Thyroid gland (tissue), 4 donors: ENCODE data around the gene PLIN3. TPM values are rescaled to one million over a fixed set of nuclear protein-coding genes. Genes with fewer than 3 reads are reported as not detected.
"Not testable (repeated sequence)": the region's sequence is repeated elsewhere in the genome, so short reads cannot be mapped to it uniquely, and the experiment has no call there.

Experiments used
- DNase-seq, 2 donors: peaks; one replicate each; pipeline ENCODE4 v3.0.0-alpha.2; 2019
- H3K27ac ChIP-seq, 3 donors: fragments of 200-600 bp; sonication (generic); 1 replicate in 2 of 3; 2 replicates in 1 of 3; pipeline ENCODE4 v1.5.1; 2016 to 2019; ENCODE audit warnings: mild to moderate bottlenecking in 1 of 3, moderate library complexity in 1 of 3
- H3K27me3 ChIP-seq: fragments of 200-600 bp; sonication (generic); one replicate; pipeline ENCODE4 v1.5.1; 2019
- H3K36me3 ChIP-seq, 2 donors: fragments of 200-600 bp; sonication (generic); one replicate each; pipeline ENCODE4 v1.5.1; 2016 to 2019
- H3K4me1 ChIP-seq, 2 donors: fragments of 200-600 bp; sonication (generic); one replicate each; pipeline ENCODE4 v1.5.1; 2017 to 2019
- H3K4me3 ChIP-seq, 3 donors: fragments of 200-600 bp; sonication (generic); replicated peaks in 1 of 3; 1 replicate in 2 of 3; 2 replicates in 1 of 3; pipeline ENCODE4 v1.5.1; 2016; ENCODE audit warnings: mild to moderate bottlenecking in 1 of 3
- H3K9me3 ChIP-seq: fragments of 200-600 bp; sonication (generic); one replicate; pipeline ENCODE4 v1.5.1; 2017
- POLR2A ChIP-seq, 2 donors: fragments of 450-650 bp; IDR thresholded peaks; one replicate each; pipeline ENCODE4 v1.6.1; 2017; ENCODE audit warnings: antibody characterized with exemption in 2 of 2, mild to moderate bottlenecking in 2 of 2, moderate library complexity in 1 of 2
- WGBS, 2 donors: methylation state at CpG; one replicate each; pipeline ENCODE4 v1.1.5; 2017; 5-methylcytosine and 5-hydroxymethylcytosine counted together
- intact Hi-C: fragments of 100-400 bp; cut with DNase I; formaldehyde crosslinking; loops from one replicate; pipeline ENCODE4 v1.15.1; 2023
- total RNA-seq, 4 donors: library from RNA; depleted of rRNA; stranded (reverse); fragments of >200 nt; gene quantifications; one replicate each; pipeline ENCODE4 v1.2.3, GENCODE V29; 2016
- TF ChIP-seq, protein P1 (sequence below), 6 experiments: fragments of 200-600 bp in 3 of 6; fragments of 450-650 bp in 3 of 6; sonication (generic) in 3 of 6; IDR thresholded peaks; one replicate each; pipeline ENCODE4 v1.5.1; 2016 to 2019; ENCODE audit warnings: antibody characterized with exemption in 6 of 6, mild to moderate bottlenecking in 2 of 6, inconsistent platforms in 1 of 6, moderate library complexity in 1 of 6

PLIN3 gene
- total RNA-seq, 4 donors from 2014 or later = 24.4 to 41.3 (median 38.0) TPM

- intact Hi-C loops = loop anchor here (5.0 kb wide), 1 partner anchor 37 kb away; no protein-coding TSS in a partner anchor
- DNase-seq = no peak
- no peaks in the 10 kb centered on the region for H3K9me3 ChIP-seq
- 73 to 78% methylated on average over 7 of the region's 7 CpGs for WGBS, 2 donors
- no peak overlapping the region for H3K27ac ChIP-seq
- H3K4me1 ChIP-seq = peaks cover 0 to 12% of the 10 kb centered on the region in 2 donors
- H3K36me3 ChIP-seq = peaks cover 15 to 19% of the 10 kb centered on the region in 2 donors
- H3K27me3 ChIP-seq = no peaks in the 10 kb centered on the region
- H3K4me3 ChIP-seq = no peak overlapping the region
- TF ChIP-seq POLR2A (IDR thresholded peaks at IDR 0.05) = no peak
- TF ChIP-seq, protein P1, sequence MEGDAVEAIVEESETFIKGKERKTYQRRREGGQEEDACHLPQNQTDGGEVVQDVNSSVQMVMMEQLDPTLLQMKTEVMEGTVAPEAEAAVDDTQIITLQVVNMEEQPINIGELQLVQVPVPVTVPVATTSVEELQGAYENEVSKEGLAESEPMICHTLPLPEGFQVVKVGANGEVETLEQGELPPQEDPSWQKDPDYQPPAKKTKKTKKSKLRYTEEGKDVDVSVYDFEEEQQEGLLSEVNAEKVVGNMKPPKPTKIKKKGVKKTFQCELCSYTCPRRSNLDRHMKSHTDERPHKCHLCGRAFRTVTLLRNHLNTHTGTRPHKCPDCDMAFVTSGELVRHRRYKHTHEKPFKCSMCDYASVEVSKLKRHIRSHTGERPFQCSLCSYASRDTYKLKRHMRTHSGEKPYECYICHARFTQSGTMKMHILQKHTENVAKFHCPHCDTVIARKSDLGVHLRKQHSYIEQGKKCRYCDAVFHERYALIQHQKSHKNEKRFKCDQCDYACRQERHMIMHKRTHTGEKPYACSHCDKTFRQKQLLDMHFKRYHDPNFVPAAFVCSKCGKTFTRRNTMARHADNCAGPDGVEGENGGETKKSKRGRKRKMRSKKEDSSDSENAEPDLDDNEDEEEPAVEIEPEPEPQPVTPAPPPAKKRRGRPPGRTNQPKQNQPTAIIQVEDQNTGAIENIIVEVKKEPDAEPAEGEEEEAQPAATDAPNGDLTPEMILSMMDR (IDR thresholded peaks at IDR 0.05) = no peak
Measured at GRCh38 chr19:4814625-4815425, 52.6 kb downstream of the PLIN3 start.

DNA sequence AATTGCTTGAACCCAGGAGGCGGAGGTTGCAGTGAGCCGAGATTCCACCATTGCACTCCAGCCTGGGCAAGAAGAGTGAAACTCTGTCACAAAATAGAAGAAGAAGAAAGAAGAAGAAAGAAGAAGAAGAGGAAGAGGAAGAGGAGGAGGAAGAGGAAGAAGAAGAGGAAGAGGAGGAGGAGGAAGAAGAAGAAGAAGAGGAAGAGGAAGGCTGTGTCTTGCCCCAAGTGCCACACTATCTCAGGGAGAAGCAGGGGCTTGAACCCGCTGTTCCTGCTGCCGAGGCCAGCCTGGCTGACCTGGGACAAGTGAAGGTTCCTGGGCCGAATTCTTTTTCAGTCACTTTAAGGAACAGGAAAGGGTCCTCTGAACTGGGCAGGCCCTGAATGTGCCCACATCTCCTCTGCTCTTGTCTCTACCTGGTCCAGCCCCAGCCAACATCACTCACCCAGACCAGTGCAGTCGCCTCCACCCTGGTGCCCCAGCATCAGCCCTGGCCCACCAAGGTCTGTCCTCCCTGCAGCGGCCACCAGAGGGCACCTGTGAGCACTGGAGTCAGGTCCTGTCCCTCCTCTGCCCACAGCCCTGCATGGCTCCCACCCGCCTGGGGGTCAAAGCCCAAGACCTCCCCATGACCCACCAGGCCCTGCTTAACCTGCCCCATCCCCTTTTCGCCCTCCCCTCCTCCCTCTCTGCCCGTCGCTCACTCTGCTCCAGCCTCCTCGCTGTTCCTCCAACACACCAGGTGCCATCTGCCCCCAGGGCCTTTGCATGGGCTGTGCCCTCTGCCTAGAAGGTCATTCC is 55.9 kb downstream of the PLIN3 start:
- intact Hi-C loops = loop anchor here (2.0 to 5.0 kb wide), 2 partner anchors 41 to 99 kb away; no protein-coding TSS in a partner anchor
- no peak overlapping the region for H3K4me3 ChIP-seq
- no peaks in the 10 kb centered on the region for H3K9me3 ChIP-seq
- DNase-seq = peak; percentile 77 to 79
- no peaks in the 10 kb centered on the region for H3K27me3 ChIP-seq
- WGBS, 2 donors = 74 to 80% methylated on average over 12 of the region's 12 CpGs
- peaks cover under 1 to 2% of the 10 kb centered on the region in 2 donors for H3K36me3 ChIP-seq
- TF ChIP-seq, protein P1 (IDR thresholded peaks at IDR 0.05) = peak; percentile 69 to 89 (median 78)
- TF ChIP-seq POLR2A (IDR thresholded peaks at IDR 0.05) = no peak
- H3K27ac ChIP-seq = no peak overlapping the region
- peaks cover 0 to 12% of the 10 kb centered on the region in 2 donors for H3K4me1 ChIP-seq

- intact Hi-C loops = loop anchor here (5.0 kb wide), 1 partner anchor 225 kb away; no protein-coding TSS in a partner anchor
Measured at GRCh38 chr19:4807188-4807587, 60.3 kb downstream of the PLIN3 start.

GRCh38 chr19:4806384-4806783 is 61.1 kb downstream of the PLIN3 start:
- TF ChIP-seq POLR2A (IDR thresholded peaks at IDR 0.05) = no peak
- TF ChIP-seq, protein P1 (IDR thresholded peaks at IDR 0.05) = no peak
- H3K4me3 ChIP-seq = no peak overlapping the region
- H3K9me3 ChIP-seq = no peaks in the 10 kb centered on the region
- intact Hi-C loops = loop anchor here (5.0 kb wide), 1 partner anchor 226 kb away; no protein-coding TSS in a partner anchor
- H3K4me1 ChIP-seq = no peaks in the 10 kb centered on the region
- no peak overlapping the region for H3K27ac ChIP-seq
- 93 to 95% methylated on average over 6 of the region's 6 CpGs for WGBS, 2 donors
- no peaks in the 10 kb centered on the region for H3K27me3 ChIP-seq
- H3K36me3 ChIP-seq = no peaks in the 10 kb centered on the region
- DNase-seq = no peak

More at GRCh38 chr19:4807188-4807587, 60.3 kb downstream of the PLIN3 start:
- Histone ChIP-seq H3K36me3 (no peaks in the 10 kb centered on the region), H3K27me3 (no peaks in the 10 kb centered on the region), H3K27ac (no peak overlapping the region), H3K9me3 (no peaks in the 10 kb centered on the region), H3K4me3 (no peak overlapping the region), H3K4me1 (no peaks in the 10 kb centered on the region)
- TF ChIP-seq, protein P1 (IDR thresholded peaks at IDR 0.05) = no peak
- no peak for TF ChIP-seq POLR2A (IDR thresholded peaks at IDR 0.05)
- WGBS, 2 donors = 59 to 60% methylated on average over 4 to 6 of the region's 6 CpGs
- DNase-seq = no peak

DNA sequence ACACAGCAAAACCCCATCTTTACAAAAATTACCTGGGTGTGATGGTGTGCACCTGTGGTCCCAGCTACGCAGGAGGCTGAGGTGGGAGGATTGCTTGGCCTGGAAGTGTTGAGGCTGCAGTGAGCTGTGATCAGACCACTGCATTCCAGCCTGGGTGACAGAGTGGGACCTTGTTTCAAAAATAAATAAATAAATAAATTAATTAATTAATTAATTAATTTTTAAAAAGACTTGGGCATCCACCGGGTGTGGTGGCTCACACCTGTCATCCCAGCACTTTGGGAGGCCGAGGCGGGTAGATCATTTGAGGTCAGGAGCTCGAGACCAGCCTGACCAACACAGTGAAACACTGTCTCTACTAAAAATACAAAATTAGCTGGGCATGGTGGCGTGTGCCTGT is 62.3 kb downstream of the PLIN3 start:
- not testable (repeated sequence) for DNase-seq, H3K27me3 ChIP-seq, H3K9me3 ChIP-seq, H3K27ac ChIP-seq, H3K4me1 ChIP-seq, H3K4me3 ChIP-seq, H3K36me3 ChIP-seq
- 95 to 99% methylated on average over 6 of the region's 6 CpGs for WGBS, 2 donors
- intact Hi-C loops = loop anchor here (5.0 kb wide), 1 partner anchor 227 kb away; no protein-coding TSS in a partner anchor
